Thoracic aorta (tissue), 2 donors: ENCODE data around the gene GAPDHS. TPM values are rescaled to one million over a fixed set of nuclear protein-coding genes. Genes with fewer than 3 reads are reported as not detected.

Experiments used
- ATAC-seq: fragments of 150-250 bp; one replicate; pipeline ENCODE4 v1.8.0; 2017; ENCODE audit warnings: low read depth; ENCODE audit not compliant: insufficient number of reproducible peaks, low FRiP score
- DNase-seq: peaks from one replicate; pipeline ENCODE4 v3.0.0-alpha.2; 2020; ENCODE audit warnings: low spot score
- H3K27ac ChIP-seq, 2 donors: fragments of 200-600 bp; sonication (generic); 1 replicate in 1 of 2; 2 replicates in 1 of 2; pipeline ENCODE4 v1.5.1; 2016; ENCODE audit warnings: mild to moderate bottlenecking in 2 of 2, moderate library complexity in 2 of 2
- H3K27me3 ChIP-seq: fragments of 200-600 bp; sonication (generic); replicated peaks from 2 replicates; pipeline ENCODE4 v1.6.0; 2016; ENCODE audit warnings: mild to moderate bottlenecking; ENCODE audit not compliant: insufficient read depth
- H3K36me3 ChIP-seq: fragments of 200-600 bp; sonication (generic); one replicate; pipeline ENCODE4 v1.5.1; 2016
- H3K4me1 ChIP-seq, 2 donors: fragments of 200-600 bp; sonication (generic); 1 replicate in 1 of 2; 2 replicates in 1 of 2; pipeline versions ENCODE4 v1.5.1 to v1.6.0; 2016; ENCODE audit warnings: low read depth in 2 of 2, mild to moderate bottlenecking in 1 of 2; ENCODE audit not compliant: control insufficient read depth in 1 of 2
- H3K4me3 ChIP-seq: fragments of 200-600 bp; sonication (generic); 2 replicates; pipeline ENCODE4 v1.5.1; 2016; ENCODE audit warnings: mild to moderate bottlenecking
- H3K9me3 ChIP-seq: fragments of 200-600 bp; sonication (generic); 2 replicates; pipeline ENCODE4 v1.5.1; 2016
- total RNA-seq, 2 donors: library from RNA; depleted of rRNA; stranded (reverse); fragments of >200 nt; gene quantifications; one replicate each; pipeline versions ENCODE4 v1.1.0 to v1.2.3, GENCODE V29; 2016
- TF ChIP-seq, protein P1 (sequence below): fragments of 200-600 bp; sonication (generic); IDR thresholded peaks from one replicate; pipeline ENCODE4 v1.5.1; 2019; ENCODE audit warnings: antibody characterized with exemption

GAPDHS gene
- total RNA-seq, 2 donors from 2014 or later: not detected

DNA sequence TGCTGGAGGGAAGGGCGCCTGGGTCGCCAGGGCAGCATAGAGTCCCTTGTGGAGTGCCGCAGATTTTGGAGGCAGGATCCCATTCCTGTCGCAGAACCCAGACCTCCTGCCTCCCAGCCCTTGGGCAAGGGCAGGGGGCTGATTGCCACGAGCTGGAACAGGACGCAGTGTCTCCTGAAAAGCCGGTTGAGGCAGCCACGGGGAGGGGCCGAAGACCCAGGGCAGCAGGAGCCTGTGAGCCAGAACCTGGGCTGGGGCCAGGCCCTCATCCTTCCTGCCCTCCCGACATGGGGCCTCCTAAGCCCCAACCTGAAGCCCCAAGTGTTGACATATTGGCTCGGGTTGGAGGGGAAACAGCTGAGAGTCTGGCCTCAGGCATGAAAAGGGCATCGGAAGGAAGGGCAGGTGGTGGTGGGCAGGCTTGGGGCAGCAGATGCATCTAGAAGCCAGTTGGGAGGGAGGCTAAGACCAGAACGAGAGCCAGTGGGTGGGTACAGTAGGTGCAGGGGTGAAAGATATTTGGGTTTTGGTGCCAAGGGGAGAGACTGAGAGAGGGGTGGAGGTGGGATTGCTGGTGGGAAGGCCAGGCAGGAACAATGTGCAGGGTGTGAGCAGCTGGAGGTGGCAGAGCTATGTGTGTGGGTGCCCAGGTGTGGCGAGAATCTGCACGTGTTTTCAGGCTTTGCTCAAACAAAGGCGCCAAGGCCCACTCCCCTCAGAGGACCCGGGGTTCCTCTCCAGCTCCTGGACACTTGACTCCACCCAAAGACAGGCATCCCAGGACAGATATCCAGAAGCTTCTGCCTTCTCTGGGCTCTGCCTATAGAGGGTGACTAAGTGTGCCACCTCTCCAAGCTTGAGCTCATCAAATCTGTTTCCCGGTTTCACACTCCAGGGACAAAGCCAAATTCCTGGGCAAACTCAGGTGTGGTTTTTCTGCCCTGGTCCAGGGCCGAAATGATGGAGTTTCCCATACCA lies 3.7 kb upstream of the GAPDHS start:
- no peak overlapping the region for H3K27ac ChIP-seq
- no peaks in the 10 kb centered on the region for H3K27me3 ChIP-seq
- ATAC-seq (no peak), DNase-seq (no peak)
- no peak overlapping the region for H3K4me3 ChIP-seq
- no peaks in the 10 kb centered on the region for H3K36me3 ChIP-seq
- TF ChIP-seq, protein P1, sequence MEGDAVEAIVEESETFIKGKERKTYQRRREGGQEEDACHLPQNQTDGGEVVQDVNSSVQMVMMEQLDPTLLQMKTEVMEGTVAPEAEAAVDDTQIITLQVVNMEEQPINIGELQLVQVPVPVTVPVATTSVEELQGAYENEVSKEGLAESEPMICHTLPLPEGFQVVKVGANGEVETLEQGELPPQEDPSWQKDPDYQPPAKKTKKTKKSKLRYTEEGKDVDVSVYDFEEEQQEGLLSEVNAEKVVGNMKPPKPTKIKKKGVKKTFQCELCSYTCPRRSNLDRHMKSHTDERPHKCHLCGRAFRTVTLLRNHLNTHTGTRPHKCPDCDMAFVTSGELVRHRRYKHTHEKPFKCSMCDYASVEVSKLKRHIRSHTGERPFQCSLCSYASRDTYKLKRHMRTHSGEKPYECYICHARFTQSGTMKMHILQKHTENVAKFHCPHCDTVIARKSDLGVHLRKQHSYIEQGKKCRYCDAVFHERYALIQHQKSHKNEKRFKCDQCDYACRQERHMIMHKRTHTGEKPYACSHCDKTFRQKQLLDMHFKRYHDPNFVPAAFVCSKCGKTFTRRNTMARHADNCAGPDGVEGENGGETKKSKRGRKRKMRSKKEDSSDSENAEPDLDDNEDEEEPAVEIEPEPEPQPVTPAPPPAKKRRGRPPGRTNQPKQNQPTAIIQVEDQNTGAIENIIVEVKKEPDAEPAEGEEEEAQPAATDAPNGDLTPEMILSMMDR: no peak
- H3K4me1 ChIP-seq: peaks cover 0 to 4% of the 10 kb centered on the region in 2 donors
- no peaks in the 10 kb centered on the region for H3K9me3 ChIP-seq

DNA sequence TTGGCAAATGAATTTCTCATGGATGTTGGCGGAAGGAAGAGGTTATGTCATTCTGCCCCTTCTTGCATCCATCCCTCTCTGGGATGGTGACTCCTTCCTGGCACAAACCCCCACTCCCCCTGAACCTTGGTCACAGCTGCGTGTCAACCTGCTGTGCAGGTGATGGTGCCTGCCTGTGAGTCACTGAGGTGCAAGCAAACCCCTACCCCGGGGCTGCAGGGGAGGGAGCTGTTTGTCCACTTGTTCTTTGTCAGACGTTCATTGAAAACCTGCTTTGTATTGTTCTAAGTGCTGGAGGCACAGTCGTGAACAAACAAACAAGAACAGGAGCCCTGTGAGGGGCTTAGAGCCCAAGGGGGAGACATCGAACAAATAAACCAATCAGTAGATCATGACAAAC lies 2.0 kb upstream of the GAPDHS start:
- Histone ChIP-seq H3K9me3 (no peaks in the 10 kb centered on the region), H3K27ac (no peak overlapping the region), H3K4me3 (no peak overlapping the region), H3K27me3 (no peaks in the 10 kb centered on the region), H3K36me3 (no peaks in the 10 kb centered on the region), H3K4me1 (peaks cover 0 to 4% of the 10 kb centered on the region in 2 donors)
- no peak for DNase-seq
- TF ChIP-seq, protein P1: no peak
- ATAC-seq: no peak

DNA sequence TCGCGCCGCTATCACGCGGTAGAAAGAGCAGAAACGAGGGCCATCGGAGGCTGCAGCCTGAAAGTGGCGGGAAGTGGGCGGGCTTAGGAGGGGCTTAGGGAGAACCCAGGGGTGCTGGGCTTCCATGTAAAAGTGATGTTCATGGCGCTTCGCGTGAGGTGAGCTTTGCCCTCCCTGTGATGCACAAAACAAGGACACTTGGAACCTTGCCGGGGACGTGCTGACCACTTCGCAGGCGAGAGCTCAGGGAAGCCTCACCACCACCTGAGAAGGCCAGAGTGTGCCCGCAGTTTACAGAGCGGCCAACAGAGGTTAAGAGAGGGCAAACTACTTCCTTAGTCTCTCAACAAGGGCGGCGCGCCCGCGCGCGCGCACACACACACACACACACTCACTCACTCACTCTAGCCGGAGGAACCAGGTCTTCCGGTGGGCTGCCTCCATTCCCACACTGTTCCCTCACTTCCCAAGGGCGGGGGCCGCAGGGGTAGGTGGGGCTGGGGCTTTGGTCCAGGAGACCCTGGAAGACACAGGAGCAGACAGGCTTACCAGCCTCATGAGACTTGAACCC lies 651 bp downstream of the GAPDHS start:
- TF ChIP-seq, protein P1: no peak
- no peak overlapping the region for H3K27ac ChIP-seq
- peaks cover 0 to 4% of the 10 kb centered on the region in 2 donors for H3K4me1 ChIP-seq
- no peaks in the 10 kb centered on the region for H3K36me3 ChIP-seq
- no peak overlapping the region for H3K4me3 ChIP-seq
- ATAC-seq (no peak), DNase-seq (no peak)
- no peaks in the 10 kb centered on the region for H3K9me3 ChIP-seq
- H3K27me3 ChIP-seq: no peaks in the 10 kb centered on the region

DNA sequence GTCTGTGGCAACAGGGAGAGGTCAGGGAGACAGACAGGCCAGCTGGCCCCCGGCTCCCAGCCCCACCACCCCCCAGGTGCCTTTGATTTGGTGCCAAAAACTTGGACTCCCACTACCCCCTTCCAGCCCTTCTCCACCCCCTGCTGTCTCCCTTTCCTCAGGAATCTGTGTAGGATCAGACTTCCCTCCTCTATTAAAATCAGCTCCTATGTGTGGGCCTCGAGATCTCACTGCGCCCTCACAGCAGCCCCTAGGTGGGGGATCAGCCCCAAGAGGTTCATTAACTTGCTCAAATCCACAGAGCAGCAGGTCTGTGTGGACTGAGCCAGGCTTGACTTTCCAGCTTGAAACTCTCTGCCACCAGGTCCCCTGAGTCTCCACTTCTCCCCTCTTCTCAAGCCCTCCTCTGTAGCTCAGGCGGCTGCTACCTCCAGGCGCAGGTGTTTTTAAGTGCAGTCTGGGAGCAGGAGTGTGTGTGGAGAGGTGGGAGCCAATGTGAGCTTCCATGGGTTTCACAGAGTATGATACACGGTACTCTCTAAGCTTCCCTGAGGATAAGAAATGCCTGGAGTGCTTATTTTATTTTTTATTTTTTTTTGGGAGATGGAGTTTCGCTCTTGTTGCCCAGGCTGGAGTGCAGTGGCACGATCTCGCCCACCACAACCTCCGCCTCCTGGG lies 1.7 kb downstream of the GAPDHS start:
- Histone ChIP-seq H3K27me3 (no peaks in the 10 kb centered on the region), H3K36me3 (no peaks in the 10 kb centered on the region), H3K4me3 (no peak overlapping the region), H3K4me1 (peaks cover 0 to 4% of the 10 kb centered on the region in 2 donors), H3K9me3 (no peaks in the 10 kb centered on the region), H3K27ac (no peak overlapping the region)
- TF ChIP-seq, protein P1: no peak
- DNase-seq: no peak
- ATAC-seq: no peak

DNA sequence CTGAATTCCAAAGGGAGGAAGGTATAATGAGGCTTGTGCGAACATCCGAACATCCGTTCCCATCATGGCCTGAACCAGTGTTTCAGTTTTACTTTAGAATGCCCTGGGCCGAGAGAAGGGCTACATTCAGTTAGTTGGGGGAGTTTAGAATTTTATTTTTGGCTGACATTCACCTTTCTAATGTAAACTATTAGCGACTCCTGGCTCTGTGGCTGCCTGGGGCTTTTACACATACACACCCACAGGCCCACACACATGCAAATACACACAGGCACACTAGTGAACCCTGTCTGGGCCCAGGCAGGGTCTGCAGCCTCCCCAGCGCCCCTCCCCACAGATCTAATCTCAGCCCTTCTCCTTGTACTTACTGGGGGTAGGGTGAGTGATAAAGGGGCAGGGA lies 6.1 kb downstream of the GAPDHS start:
- Histone ChIP-seq H3K4me1 (peaks cover 0 to 2% of the 10 kb centered on the region in 2 donors), H3K27me3 (no peaks in the 10 kb centered on the region), H3K4me3 (no peak overlapping the region), H3K27ac (no peak overlapping the region), H3K9me3 (no peaks in the 10 kb centered on the region), H3K36me3 (no peaks in the 10 kb centered on the region)
- TF ChIP-seq, protein P1: no peak
- DNase-seq: no peak
- no peak for ATAC-seq
